Measurements from ENCODE around the gene SERINC3.
A peak's percentile ranks its signal among the peaks of the same experiment; 100 is the strongest.

SERINC3 gene

GRCh38 chr20:44461803-44462174 is 60.1 kb downstream of the SERINC3 start:
- no peak overlapping the region for H3K4me3 ChIP-seq (ENCODE audit: low read depth, low read length)
- DNase-seq (ENCODE audit: low read depth), result no peak
- no peak for TF ChIP-seq CTCF (conservative IDR thresholded peaks at IDR 0.05; ENCODE audit: low read depth, low read length)

- no peak overlapping the region for H3K4me3 ChIP-seq (ENCODE audit: low read depth, low read length)
- no peak for TF ChIP-seq CTCF (conservative IDR thresholded peaks at IDR 0.05; ENCODE audit: low read depth, low read length)
- no peak for DNase-seq (ENCODE audit: low read depth)
Measured at GRCh38 chr20:44461142-44461802, 60.6 kb downstream of the SERINC3 start.

- no peak overlapping the region for H3K4me3 ChIP-seq (ENCODE audit: low read depth, low read length)
- peak; percentile 66 for DNase-seq (ENCODE audit: low read depth)
- TF ChIP-seq CTCF (conservative IDR thresholded peaks at IDR 0.05; ENCODE audit: low read depth, low read length), result peak; percentile 57
Measured at GRCh38 chr20:44460795-44461141, 61.1 kb downstream of the SERINC3 start.

- no peak for TF ChIP-seq CTCF (conservative IDR thresholded peaks at IDR 0.05; ENCODE audit: low read depth, low read length)
- no peak for DNase-seq (ENCODE audit: low read depth)
Measured at GRCh38 chr20:44459271-44459670, 62.6 kb downstream of the SERINC3 start.

GRCh38 chr20:44457016-44457415 is 64.9 kb downstream of the SERINC3 start:
- no peak for TF ChIP-seq CTCF (conservative IDR thresholded peaks at IDR 0.05; ENCODE audit: low read depth, low read length)

More at GRCh38 chr20:44459271-44459670, 62.6 kb downstream of the SERINC3 start:
- H3K4me3 ChIP-seq (ENCODE audit: low read depth, low read length), result no peak overlapping the region

GRCh38 chr20:44456611-44457010 is 65.3 kb downstream of the SERINC3 start:
- no peak for TF ChIP-seq CTCF (conservative IDR thresholded peaks at IDR 0.05; ENCODE audit: low read depth, low read length)
- no peak for DNase-seq (ENCODE audit: low read depth)
- no peak overlapping the region for H3K4me3 ChIP-seq (ENCODE audit: low read depth, low read length)

More at GRCh38 chr20:44457016-44457415, 64.9 kb downstream of the SERINC3 start:
- no peak overlapping the region for H3K4me3 ChIP-seq (ENCODE audit: low read depth, low read length)
- DNase-seq (ENCODE audit: low read depth), result no peak

- TF ChIP-seq CTCF (conservative IDR thresholded peaks at IDR 0.05; ENCODE audit: low read depth, low read length), result no peak
- no peak for DNase-seq (ENCODE audit: low read depth)
- H3K4me3 ChIP-seq (ENCODE audit: low read depth, low read length), result no peak overlapping the region
Measured at GRCh38 chr20:44455126-44455525, 66.7 kb downstream of the SERINC3 start.
